Testis (tissue), 2 donors: ENCODE results near the gene GAB2.

Experiments
- POLR2A ChIP-seq: fragments of 450-650 bp; IDR thresholded peaks from one replicate; pipeline ENCODE4 v1.6.1; 2017; ENCODE audit warnings: antibody characterized with exemption, mild to moderate bottlenecking, moderate library complexity
- TF ChIP-seq, protein P1 (sequence below), 3 experiments: fragments of 450-650 bp in 2 of 3; fragments of 200-600 bp in 1 of 3; sonication (generic) in 1 of 3; IDR thresholded peaks; one replicate each; pipeline ENCODE4 v1.5.1; 2016 to 2019; ENCODE audit warnings: antibody characterized with exemption in 3 of 3, mild to moderate bottlenecking in 2 of 3, moderate library complexity in 1 of 3

- TF ChIP-seq, protein P1, sequence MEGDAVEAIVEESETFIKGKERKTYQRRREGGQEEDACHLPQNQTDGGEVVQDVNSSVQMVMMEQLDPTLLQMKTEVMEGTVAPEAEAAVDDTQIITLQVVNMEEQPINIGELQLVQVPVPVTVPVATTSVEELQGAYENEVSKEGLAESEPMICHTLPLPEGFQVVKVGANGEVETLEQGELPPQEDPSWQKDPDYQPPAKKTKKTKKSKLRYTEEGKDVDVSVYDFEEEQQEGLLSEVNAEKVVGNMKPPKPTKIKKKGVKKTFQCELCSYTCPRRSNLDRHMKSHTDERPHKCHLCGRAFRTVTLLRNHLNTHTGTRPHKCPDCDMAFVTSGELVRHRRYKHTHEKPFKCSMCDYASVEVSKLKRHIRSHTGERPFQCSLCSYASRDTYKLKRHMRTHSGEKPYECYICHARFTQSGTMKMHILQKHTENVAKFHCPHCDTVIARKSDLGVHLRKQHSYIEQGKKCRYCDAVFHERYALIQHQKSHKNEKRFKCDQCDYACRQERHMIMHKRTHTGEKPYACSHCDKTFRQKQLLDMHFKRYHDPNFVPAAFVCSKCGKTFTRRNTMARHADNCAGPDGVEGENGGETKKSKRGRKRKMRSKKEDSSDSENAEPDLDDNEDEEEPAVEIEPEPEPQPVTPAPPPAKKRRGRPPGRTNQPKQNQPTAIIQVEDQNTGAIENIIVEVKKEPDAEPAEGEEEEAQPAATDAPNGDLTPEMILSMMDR (IDR thresholded peaks at IDR 0.05) = no peak
- no peak for TF ChIP-seq POLR2A
Measured at GRCh38 chr11:78371221-78371891, 46.3 kb downstream of the GAB2 start.
